PC-9 (cell line): ENCODE results near the gene RNF114.

ENCODE experiments used
- EZH2 ChIP-seq: fragments of 200-600 bp; sonication (generic); IDR thresholded peaks from 2 replicates; pipeline ENCODE4 v1.8.0; 2017; ENCODE audit warnings: antibody characterized with exemption, low read depth
- TF ChIP-seq, protein P1 (sequence below): fragments of 200-600 bp; sonication (generic); conservative IDR thresholded peaks from 2 replicates; pipeline ENCODE4 v1.6.1; 2017; ENCODE audit warnings: mixed run types, antibody characterized with exemption, mild to moderate bottlenecking, moderate library complexity

DNA sequence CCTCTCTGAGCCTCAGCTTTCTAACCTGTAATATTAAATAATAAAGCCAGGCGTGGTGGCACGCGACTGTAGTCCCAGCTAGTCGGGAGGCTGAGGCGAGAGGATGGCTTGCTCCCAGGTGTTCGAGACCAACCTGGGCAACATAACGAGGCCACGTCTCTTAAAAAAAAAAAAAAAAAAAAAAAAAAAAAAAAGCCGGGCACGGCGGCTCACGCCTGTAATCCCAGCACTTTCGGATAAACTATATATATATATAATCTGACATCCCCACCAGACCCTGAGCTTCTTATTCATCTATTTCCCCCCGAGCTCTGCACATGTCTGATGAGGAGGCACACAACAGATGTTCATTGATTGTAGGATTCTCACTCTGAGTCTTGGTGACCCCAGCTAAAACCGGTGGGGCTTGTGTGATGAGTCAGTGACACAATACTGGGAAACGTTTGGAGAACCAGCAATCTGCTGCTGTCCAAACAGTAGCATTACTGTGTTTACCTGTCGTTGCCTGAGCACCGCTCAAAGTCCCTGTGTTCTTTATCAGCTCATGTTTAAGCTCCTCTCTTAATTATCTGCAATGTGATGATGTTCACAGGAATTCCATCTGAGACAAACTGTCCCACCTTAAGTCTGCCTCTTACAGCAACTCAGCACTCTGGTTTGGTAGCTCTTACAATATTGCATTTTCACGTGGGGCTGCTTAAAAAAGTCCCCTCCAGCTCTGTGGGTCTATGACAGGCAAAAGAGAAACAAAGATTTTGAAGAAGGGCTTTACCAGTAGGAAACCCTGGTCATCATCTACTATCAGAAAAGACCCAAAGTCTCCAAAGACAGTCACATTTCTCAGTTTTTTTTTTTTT is 19.8 kb upstream of the RNF114 start:
- TF ChIP-seq, protein P1, sequence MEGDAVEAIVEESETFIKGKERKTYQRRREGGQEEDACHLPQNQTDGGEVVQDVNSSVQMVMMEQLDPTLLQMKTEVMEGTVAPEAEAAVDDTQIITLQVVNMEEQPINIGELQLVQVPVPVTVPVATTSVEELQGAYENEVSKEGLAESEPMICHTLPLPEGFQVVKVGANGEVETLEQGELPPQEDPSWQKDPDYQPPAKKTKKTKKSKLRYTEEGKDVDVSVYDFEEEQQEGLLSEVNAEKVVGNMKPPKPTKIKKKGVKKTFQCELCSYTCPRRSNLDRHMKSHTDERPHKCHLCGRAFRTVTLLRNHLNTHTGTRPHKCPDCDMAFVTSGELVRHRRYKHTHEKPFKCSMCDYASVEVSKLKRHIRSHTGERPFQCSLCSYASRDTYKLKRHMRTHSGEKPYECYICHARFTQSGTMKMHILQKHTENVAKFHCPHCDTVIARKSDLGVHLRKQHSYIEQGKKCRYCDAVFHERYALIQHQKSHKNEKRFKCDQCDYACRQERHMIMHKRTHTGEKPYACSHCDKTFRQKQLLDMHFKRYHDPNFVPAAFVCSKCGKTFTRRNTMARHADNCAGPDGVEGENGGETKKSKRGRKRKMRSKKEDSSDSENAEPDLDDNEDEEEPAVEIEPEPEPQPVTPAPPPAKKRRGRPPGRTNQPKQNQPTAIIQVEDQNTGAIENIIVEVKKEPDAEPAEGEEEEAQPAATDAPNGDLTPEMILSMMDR = no peak; the same call in 1 of the 2 replicates
- no peak for TF ChIP-seq EZH2
